Measurements from ENCODE around the gene PTCRA. TPM values are rescaled to one million over a fixed set of nuclear protein-coding genes. Genes with fewer than 3 reads are reported as not detected.
A peak's percentile ranks its signal among the peaks of the same experiment; 100 is the strongest.

PTCRA gene
- total RNA-seq, 1 experiment from 2014 or later: not detected

DNA sequence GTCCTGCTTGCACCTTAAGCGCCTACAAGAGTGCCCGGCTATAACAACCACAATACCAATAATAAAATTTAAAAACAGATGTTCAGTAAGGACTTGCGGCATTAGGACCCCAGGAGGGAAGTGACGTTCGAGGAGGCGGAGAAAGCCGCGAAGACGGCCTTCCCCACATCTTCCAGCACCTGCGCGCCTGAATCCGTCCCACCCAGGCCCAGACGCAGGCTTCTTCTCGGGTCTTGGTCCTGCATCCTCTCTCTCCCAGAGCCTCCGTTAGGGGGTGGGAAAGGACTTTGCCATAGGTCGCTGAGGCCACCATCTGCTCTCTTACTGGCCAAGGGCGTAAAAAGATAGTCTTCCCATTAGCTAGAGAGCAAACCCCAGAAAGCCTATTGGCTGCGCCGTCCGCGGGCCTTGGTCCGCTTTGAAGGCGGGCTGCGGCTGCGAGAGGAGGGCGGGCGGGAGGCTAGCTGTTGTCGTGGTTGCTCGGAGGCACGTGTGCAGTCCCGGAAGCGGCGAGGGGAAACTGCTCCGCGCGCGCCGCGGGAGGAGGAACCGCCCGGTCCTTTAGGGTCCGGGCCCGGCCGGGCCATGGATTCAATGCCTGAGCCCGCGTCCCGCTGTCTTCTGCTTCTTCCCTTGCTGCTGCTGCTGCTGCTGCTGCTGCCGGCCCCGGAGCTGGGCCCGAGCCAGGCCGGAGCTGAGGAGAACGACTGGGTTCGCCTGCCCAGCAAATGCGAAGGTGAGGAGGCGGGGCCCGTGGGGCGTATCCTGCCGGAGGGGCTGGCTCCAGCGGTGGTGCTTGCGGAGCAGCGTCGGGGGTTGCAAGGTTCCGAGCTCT lies 13.3 kb downstream of the PTCRA start, which contains the start of gene CNPY3:
Gene CNPY3 (plus strand): TSS at position 495 of the 835 bp plus-strand sequence. CDS start 91 bp downstream, at position 586.
- ChIA-PET CTCF (no interaction called here), POLR2A (ENCODE audit: unreplicated experiment) (interaction anchor here (0.6 to 1.0 kb wide), 6 partner anchors 8 to 183 kb away, joined by 4 to 31 read pairs (median 6); partner anchors contain the start of genes PPP2R5D and TBCC)
- no peaks in the 10 kb centered on the region for H3K9me3 ChIP-seq (ENCODE audit: low read length)
- peak within 1 kb of the TSS; percentile 80 for H3K4me2 ChIP-seq (ENCODE audit: low read length)
- no peaks in the 10 kb centered on the region for H3K9me2 ChIP-seq (replicated peaks; ENCODE audit: low read length)
- TSS peak; percentile 70 for BruUV-seq (replicated peaks)
- TF ChIP-seq EZH2phosphoT487 (IDR thresholded peaks at IDR 0.05; ENCODE audit: borderline replicate concordance, low read length) (no peak), EZH2 (IDR thresholded peaks at IDR 0.05; ENCODE audit: low read length, unreplicated experiment) (no peak)
- TF ChIP-seq, protein P1, sequence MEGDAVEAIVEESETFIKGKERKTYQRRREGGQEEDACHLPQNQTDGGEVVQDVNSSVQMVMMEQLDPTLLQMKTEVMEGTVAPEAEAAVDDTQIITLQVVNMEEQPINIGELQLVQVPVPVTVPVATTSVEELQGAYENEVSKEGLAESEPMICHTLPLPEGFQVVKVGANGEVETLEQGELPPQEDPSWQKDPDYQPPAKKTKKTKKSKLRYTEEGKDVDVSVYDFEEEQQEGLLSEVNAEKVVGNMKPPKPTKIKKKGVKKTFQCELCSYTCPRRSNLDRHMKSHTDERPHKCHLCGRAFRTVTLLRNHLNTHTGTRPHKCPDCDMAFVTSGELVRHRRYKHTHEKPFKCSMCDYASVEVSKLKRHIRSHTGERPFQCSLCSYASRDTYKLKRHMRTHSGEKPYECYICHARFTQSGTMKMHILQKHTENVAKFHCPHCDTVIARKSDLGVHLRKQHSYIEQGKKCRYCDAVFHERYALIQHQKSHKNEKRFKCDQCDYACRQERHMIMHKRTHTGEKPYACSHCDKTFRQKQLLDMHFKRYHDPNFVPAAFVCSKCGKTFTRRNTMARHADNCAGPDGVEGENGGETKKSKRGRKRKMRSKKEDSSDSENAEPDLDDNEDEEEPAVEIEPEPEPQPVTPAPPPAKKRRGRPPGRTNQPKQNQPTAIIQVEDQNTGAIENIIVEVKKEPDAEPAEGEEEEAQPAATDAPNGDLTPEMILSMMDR (conservative IDR thresholded peaks at IDR 0.05; ENCODE audit: low read depth, low read length): no peak
- intact Hi-C loops (cut with micrococcal nuclease): no loop called here
- H3K79me2 ChIP-seq (ENCODE audit: low read length): peaks cover 40% of the 10 kb centered on the region
- H3K4me3 ChIP-seq (ENCODE audit: low read length): peak within 1 kb of the TSS; percentile 86
- peaks cover under 1% of the 10 kb centered on the region; the same call in 1 of the 2 replicates for H3K36me3 ChIP-seq (ENCODE audit: low read depth, low read length)
- H3K27me3 ChIP-seq (ENCODE audit: low read length): no peaks in the 10 kb centered on the region
- peaks cover 12% of the 10 kb centered on the region; the same call in 1 of the 2 replicates for H3K4me1 ChIP-seq (ENCODE audit: insufficient read depth, low read length)
- peak within 1 kb of the TSS; percentile 91 for H2AFZ ChIP-seq (ENCODE audit: low read length)
- no peaks in the 10 kb centered on the region for H4K20me1 ChIP-seq (ENCODE audit: low read length)
- H3F3A ChIP-seq (ENCODE audit: low read length, unreplicated experiment): no peaks in the 10 kb centered on the region
- peak within 1 kb of the TSS; percentile 79 for H3K27ac ChIP-seq (ENCODE audit: low read length)
- DNase-seq (peak; percentile 97), ATAC-seq (peak; percentile 88)
- peak within 1 kb of the TSS; percentile 73 for H3K9ac ChIP-seq (ENCODE audit: low read length)

DNA sequence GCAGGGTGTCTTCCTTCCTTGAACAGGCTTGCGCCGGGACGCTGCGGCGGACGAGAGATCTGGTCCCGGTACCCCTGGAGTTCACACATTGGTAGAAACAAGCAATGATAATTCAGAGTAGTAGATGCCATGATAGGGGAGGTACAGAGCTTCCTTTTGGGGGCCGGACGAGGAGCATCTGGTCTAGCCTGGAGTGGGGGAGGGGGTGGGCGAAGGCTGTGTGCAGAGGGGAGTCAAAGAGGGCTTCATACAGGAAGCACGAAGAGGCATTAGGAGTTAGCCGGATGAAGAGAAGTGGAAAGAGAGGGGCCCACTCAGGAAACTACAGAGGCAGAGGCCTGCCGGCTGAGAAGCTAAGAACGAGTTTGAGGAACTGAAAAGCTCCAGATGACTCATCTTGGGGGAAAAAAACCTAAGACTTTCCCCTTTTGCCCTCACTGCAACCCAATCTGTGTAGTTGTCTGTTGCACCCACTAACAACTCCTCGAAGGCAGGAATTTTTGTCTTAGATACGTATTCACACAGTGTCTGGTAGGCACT lies 14.0 kb downstream of the PTCRA start:
- intact Hi-C loops (cut with micrococcal nuclease): no loop called here
- H3K36me3 ChIP-seq (ENCODE audit: low read depth, low read length): peaks cover 6% of the 10 kb centered on the region; the same call in 1 of the 2 replicates

More for the DNA sequence above, 14.0 kb downstream of the PTCRA start:
- Histone ChIP-seq H3K4me3 (ENCODE audit: low read length) (peak overlapping the region; percentile 86), H4K20me1 (ENCODE audit: low read length) (no peaks in the 10 kb centered on the region), H3K4me1 (ENCODE audit: insufficient read depth, low read length) (peaks cover 12% of the 10 kb centered on the region; the same call in 1 of the 2 replicates), H3K9me3 (ENCODE audit: low read length) (no peaks in the 10 kb centered on the region), H3K4me2 (ENCODE audit: low read length) (peak overlapping the region; percentile 80), H3K9ac (ENCODE audit: low read length) (peak overlapping the region; percentile 73), H3F3A (ENCODE audit: low read length, unreplicated experiment) (no peaks in the 10 kb centered on the region), H3K27me3 (ENCODE audit: low read length) (no peaks in the 10 kb centered on the region), H2AFZ (ENCODE audit: low read length) (peak overlapping the region; percentile 91), H3K79me2 (ENCODE audit: low read length) (peaks cover 44% of the 10 kb centered on the region), H3K27ac (ENCODE audit: low read length) (peak overlapping the region; percentile 79), H3K9me2 (replicated peaks; ENCODE audit: low read length) (no peaks in the 10 kb centered on the region)
- ChIA-PET CTCF (no interaction called here), POLR2A (ENCODE audit: unreplicated experiment) (interaction anchor here (0.6 to 1.0 kb wide), 3 partner anchors 8 to 166 kb away, joined by 4 to 31 read pairs (median 9); partner anchors contain the start of gene PPP2R5D)
- BruUV-seq (replicated peaks): no TSS peak
- ATAC-seq: peak; percentile 10
- DNase-seq: peak; percentile 52
- TF ChIP-seq EZH2phosphoT487 (IDR thresholded peaks at IDR 0.05; ENCODE audit: borderline replicate concordance, low read length): no peak
- TF ChIP-seq, protein P1 (conservative IDR thresholded peaks at IDR 0.05; ENCODE audit: low read depth, low read length): no peak
- TF ChIP-seq EZH2 (IDR thresholded peaks at IDR 0.05; ENCODE audit: low read length, unreplicated experiment): no peak

All from PC-3 (cell line).